Measurements from ENCODE around the gene MCF2. TPM values are rescaled to one million over a fixed set of nuclear protein-coding genes. Genes with fewer than 3 reads are reported as not detected.

Gene MCF2
- total RNA-seq, 2 experiments from 2014 or later = not detected

DNA sequence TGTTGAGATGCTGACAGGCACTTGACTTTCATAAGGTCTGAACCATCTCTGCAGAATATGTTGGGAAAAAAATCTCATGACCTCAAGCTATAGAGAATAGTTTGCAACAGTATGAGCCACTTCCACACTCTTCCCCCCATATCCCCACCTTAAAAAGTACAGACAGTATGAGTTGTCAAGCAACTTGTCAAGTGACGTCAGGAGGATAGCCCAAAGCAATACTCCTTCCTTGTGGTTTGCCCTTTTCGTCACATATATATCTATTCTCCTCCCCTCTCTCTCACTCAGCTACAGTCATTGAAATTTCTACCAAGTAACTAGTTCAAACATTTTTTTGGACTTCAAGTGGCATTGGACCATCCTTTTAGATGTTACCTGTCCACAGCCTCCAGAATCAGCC is 67.7 kb downstream of the MCF2 start:
- H3K36me3 ChIP-seq (ENCODE audit: insufficient read depth, low read length) = no peaks in the 10 kb centered on the region
- no peaks in the 10 kb centered on the region for H3K4me1 ChIP-seq (ENCODE audit: insufficient read depth, low read length, poor library complexity, severe bottlenecking)
- H3K4me3 ChIP-seq (ENCODE audit: low read depth, low read length, poor library complexity, severe bottlenecking) = no peak overlapping the region
- H4K20me1 ChIP-seq (ENCODE audit: insufficient read depth, low read length) = no peaks in the 10 kb centered on the region
- H3K9me3 ChIP-seq (ENCODE audit: low read length) = no peaks in the 10 kb centered on the region
- H3K79me2 ChIP-seq (ENCODE audit: insufficient read depth, low read depth, low read length) = no peaks in the 10 kb centered on the region
- no TSS peak for BruUV-seq (replicated peaks)
- CTCF ChIA-PET (ENCODE audit: unreplicated experiment) = no interaction called here
- POLR2A ChIA-PET = no interaction called here
- TF ChIP-seq EZH2phosphoT487 (IDR thresholded peaks at IDR 0.05; ENCODE audit: borderline replicate concordance, low read depth, low read length) (no peak), CTCF (conservative IDR thresholded peaks at IDR 0.05; ENCODE audit: low read length) (no peak)
- no peak overlapping the region for H2AFZ ChIP-seq (ENCODE audit: low read length)
- DNase-seq (ENCODE audit: low spot score) = no peak
- no peaks in the 10 kb centered on the region for H3K9me2 ChIP-seq (ENCODE audit: insufficient read depth, low read length)
- no peak overlapping the region for H3K27ac ChIP-seq (ENCODE audit: low read depth, low read length, poor library complexity, severe bottlenecking)
- intact Hi-C loops (cut with micrococcal nuclease; ENCODE audit: unreplicated experiment) = no loop called here
- no peak overlapping the region for H3K4me2 ChIP-seq (ENCODE audit: low read length)

GRCh38 chrX:139639253-139639652 is 68.7 kb downstream of the MCF2 start:
- intact Hi-C loops (cut with micrococcal nuclease; ENCODE audit: unreplicated experiment) = no loop called here
- no peaks in the 10 kb centered on the region for H3K36me3 ChIP-seq (ENCODE audit: insufficient read depth, low read length)
- H3K9me3 ChIP-seq (ENCODE audit: low read length) = no peaks in the 10 kb centered on the region
- H4K20me1 ChIP-seq (ENCODE audit: insufficient read depth, low read length) = no peaks in the 10 kb centered on the region
- CTCF ChIA-PET (ENCODE audit: unreplicated experiment) = no interaction called here
- no peaks in the 10 kb centered on the region for H3K4me1 ChIP-seq (ENCODE audit: insufficient read depth, low read length, poor library complexity, severe bottlenecking)
- DNase-seq (ENCODE audit: low spot score) = no peak
- no peak for TF ChIP-seq CTCF (conservative IDR thresholded peaks at IDR 0.05; ENCODE audit: low read length)
- no peaks in the 10 kb centered on the region for H3K79me2 ChIP-seq (ENCODE audit: insufficient read depth, low read depth, low read length)
- H3K4me3 ChIP-seq (ENCODE audit: low read depth, low read length, poor library complexity, severe bottlenecking) = no peak overlapping the region
- H3K27ac ChIP-seq (ENCODE audit: low read depth, low read length, poor library complexity, severe bottlenecking) = no peak overlapping the region
- H2AFZ ChIP-seq (ENCODE audit: low read length) = no peak overlapping the region
- POLR2A ChIA-PET = interaction anchor here (0.5 kb wide), 1 partner anchor 51 kb away, joined by 3 read pairs; no protein-coding TSS in a partner anchor
- no peaks in the 10 kb centered on the region for H3K9me2 ChIP-seq (ENCODE audit: insufficient read depth, low read length)
- no peak overlapping the region for H3K4me2 ChIP-seq (ENCODE audit: low read length)
- BruUV-seq (replicated peaks) = no TSS peak

DNA sequence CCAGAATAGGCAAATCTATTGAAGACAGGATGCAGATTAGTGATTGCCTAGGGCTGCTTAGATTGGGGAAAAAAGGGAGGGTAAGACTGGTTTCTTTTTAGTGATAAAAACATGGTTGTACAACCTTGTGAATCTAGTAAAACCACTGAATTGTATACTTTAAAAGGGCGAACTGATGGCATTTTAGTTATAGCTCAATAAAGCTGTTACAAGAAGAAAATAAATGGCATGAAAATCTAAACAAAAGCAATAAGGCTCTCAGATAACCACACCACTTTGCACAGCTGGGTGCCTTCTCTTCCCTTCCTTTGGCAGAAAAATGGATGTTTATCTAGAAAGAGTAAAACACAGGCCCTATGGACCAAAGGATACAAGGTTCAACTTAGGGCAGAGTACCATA is 107.9 kb downstream of the MCF2 start:
- H2AFZ ChIP-seq (ENCODE audit: low read length) = no peak overlapping the region
- POLR2A ChIA-PET = no interaction called here
- BruUV-seq (replicated peaks) = no TSS peak
- no peaks in the 10 kb centered on the region for H4K20me1 ChIP-seq (ENCODE audit: insufficient read depth, low read length)
- H3K4me3 ChIP-seq (ENCODE audit: low read depth, low read length, poor library complexity, severe bottlenecking) = no peak overlapping the region
- no peaks in the 10 kb centered on the region for H3K4me1 ChIP-seq (ENCODE audit: insufficient read depth, low read length, poor library complexity, severe bottlenecking)
- H3K27ac ChIP-seq (ENCODE audit: low read depth, low read length, poor library complexity, severe bottlenecking) = no peak overlapping the region
- intact Hi-C loops (cut with micrococcal nuclease; ENCODE audit: unreplicated experiment) = no loop called here
- no peaks in the 10 kb centered on the region for H3K79me2 ChIP-seq (ENCODE audit: insufficient read depth, low read depth, low read length)
- no peaks in the 10 kb centered on the region for H3K36me3 ChIP-seq (ENCODE audit: insufficient read depth, low read length)
- H3K9me2 ChIP-seq (ENCODE audit: insufficient read depth, low read length) = no peaks in the 10 kb centered on the region
- H3K9me3 ChIP-seq (ENCODE audit: low read length) = no peaks in the 10 kb centered on the region
- CTCF ChIA-PET (ENCODE audit: unreplicated experiment) = no interaction called here
- TF ChIP-seq EZH2phosphoT487 (IDR thresholded peaks at IDR 0.05; ENCODE audit: borderline replicate concordance, low read depth, low read length) = no peak
- H3K4me2 ChIP-seq (ENCODE audit: low read length) = no peak overlapping the region
- no peak for DNase-seq (ENCODE audit: low spot score)
